ENCODE measurements around the gene NEB.
"Not testable (repeated sequence)": the region's sequence is repeated elsewhere in the genome, so short reads cannot be mapped to it uniquely, and the experiment has no call there.

The NEB gene

GRCh38 chr2:151651274-151651673 lies 83.0 kb downstream of the NEB start:
- no peak for DNase-seq (ENCODE audit: low read depth)

- no peak for DNase-seq (ENCODE audit: low read depth)
These were observed 83.8 kb downstream of the NEB start for GRCh38 chr2:151650456-151650855.

GRCh38 chr2:151649966-151650365 lies 84.3 kb downstream of the NEB start:
- no peak for DNase-seq (ENCODE audit: low read depth)

- no peak for DNase-seq (ENCODE audit: low read depth)
These were observed 84.9 kb downstream of the NEB start for GRCh38 chr2:151649400-151649799.

DNA sequence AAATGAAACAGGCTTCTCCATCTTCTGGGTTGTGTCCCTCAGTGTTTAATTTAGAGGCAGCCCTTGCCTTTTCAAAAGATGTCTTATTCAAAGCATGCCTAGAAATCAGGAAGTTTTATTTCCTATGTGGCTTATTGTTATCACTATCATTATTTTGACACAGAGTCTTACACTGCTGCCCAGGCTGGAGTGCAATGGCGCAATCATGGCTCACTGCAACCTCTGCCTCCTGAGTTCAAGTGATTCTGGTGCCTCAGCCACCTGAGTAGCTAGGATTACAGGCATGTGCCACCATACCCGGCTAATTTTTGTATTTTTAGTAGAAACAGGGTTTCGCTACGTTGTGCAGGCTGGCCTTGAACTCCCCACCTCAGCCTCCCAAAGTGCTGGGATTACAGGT lies 87.8 kb downstream of the NEB start:
- not testable (repeated sequence) for DNase-seq (ENCODE audit: low read depth)

- DNase-seq (ENCODE audit: low read depth), result no peak
These were observed 89.7 kb downstream of the NEB start for GRCh38 chr2:151644580-151644979.

DNA sequence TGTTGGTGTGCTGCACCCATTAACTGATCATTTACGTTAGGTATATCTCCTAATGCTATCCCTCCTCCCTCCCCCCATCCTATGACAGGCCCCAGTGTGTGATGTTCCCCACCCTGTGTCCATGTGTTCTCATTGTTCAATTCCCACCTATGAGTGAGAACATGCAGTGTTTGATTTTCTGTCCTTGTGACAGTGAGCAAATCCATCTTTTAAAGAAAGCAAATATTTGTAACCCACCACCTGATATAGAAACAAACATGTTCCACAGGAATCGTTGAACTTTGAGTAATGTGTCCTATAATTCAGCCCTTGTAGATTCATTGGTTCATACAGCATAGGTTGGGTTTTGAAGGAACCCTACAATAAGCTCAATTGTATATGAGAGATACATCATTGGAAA lies 92.4 kb downstream of the NEB start:
- not testable (repeated sequence) for DNase-seq (ENCODE audit: low read depth)

GRCh38 chr2:151640087-151640486 lies 94.2 kb downstream of the NEB start:
- no peak for DNase-seq (ENCODE audit: low read depth)

GRCh38 chr2:151638990-151639389 lies 95.3 kb downstream of the NEB start:
- no peak for DNase-seq (ENCODE audit: low read depth)

DNA sequence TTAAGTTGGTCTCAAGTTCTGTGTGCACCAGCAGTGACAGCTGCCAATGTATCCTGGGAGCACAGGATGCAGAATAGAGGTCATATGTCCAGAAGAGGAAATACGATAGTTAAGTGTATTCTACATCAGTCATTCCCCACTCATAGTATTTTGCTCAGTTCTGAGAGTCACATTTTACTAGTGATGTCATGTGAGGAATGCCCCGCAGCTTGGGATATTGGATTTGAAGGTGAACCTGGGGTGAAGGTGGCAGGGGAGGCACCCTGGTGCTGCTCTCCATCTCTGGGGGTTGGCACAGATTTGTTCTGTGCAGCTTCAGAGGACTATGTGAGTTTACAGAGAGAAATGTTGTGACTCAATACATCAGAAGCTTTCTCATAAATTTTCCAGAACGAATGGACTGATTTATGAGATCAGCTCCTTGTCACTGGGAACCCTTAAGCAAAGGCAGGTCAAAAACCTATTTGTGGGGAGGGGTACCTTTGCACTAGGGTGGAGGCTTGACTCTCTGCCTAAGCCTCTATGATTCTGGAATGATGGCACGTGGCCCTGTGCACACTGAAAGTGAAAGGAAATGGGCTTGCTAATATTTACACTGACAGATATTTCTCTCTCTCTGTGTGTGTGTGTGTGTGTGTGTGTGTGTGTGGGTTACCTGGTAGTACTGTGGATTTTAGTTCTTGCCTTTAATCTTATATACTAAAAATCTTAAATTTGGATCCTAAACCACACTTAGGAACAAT lies 95.9 kb downstream of the NEB start:
- no peak for DNase-seq (ENCODE audit: low read depth)

DNA sequence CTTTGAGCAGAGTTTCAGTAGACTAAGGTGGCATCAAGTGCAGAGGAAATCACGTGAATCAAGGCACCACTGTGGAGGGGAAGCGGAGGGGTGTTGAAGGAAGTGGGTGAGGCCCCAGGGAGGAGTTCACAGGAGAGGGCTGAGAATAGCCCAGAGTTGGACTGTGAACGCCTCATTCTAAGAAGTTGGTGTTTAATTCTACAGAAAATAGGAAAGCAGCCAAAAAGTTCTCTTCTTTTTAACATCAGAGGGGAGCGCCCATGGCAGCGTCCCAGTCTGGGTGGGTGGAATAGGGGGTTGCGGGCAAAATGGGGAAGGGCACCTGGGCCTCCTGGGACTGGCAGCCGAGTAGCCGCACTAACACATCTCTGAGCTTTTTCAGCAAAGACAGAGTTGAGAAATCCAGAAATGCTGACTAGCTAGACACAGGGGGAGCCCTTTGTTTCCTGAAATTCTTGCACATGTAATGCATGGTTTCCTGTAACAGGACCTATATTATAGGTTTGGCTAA lies 97.0 kb downstream of the NEB start:
- peak; percentile 20 for DNase-seq (ENCODE audit: low read depth)

DNA sequence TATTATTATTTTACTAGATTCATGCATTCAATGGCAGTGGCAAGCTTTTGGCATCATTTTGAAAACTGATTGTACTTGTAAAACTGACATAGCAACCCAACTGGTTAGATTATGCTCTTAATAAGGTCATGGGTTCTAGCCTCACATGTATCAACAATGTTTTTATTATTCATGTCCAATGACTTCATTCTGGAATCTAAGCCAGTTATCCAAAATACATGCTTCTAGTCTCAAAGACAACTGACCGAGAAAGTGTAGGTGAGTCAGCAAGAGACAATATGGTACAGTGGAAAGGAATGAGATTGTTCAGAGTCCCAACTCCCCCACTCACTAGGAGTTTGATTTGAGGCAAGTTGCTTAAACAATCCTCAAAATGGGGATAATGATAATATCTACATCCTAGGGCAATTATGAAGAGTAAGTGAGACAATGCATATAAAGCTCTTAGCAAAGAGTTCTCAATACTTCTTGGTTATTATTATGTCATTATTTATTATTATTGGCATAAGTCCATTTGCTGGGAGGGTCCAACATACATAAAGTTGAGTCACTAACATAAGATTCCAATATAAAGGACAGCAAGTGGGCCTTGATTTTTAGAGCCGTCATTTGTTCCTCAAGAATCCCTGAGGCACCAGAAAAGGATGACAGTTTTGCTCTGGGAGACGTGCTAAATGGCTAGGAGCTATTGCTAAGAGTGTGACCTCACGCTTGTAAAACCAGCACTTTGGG lies 99.4 kb downstream of the NEB start:
- no peak for DNase-seq (ENCODE audit: low read depth)

DNA sequence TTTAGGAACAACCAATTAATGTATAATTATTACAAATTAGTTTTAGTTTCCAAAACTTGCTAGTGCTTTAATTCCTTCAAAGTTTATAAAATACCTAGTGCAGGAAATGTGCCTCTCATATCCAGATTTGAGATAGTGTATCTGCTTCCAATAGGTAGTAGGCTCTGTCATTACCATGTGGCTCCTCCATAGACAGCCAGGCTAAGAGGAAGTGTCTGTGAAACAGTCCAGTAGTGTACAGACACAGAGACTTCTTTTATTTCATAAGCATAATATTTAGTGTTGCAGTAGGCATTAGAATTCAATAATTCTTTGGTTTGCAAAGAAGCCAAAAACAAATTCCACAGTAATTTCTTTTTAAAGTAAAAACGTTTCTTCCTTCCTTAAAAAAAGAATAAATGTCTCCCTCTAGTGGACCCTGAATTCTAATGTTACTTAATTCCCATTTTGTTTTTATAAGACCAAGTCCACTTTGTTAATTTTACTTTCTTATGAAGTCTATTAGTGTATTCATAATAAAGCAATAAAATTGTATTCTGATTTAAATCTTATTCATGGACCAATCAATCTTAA lies 101.2 kb downstream of the NEB start:
- no peak for DNase-seq (ENCODE audit: low read depth)

- no peak for DNase-seq (ENCODE audit: low read depth)
These were observed 103.9 kb downstream of the NEB start for GRCh38 chr2:151630372-151630771.

- no peak for DNase-seq (ENCODE audit: low read depth)
These were observed 106.9 kb downstream of the NEB start for GRCh38 chr2:151627353-151627752.

DNA sequence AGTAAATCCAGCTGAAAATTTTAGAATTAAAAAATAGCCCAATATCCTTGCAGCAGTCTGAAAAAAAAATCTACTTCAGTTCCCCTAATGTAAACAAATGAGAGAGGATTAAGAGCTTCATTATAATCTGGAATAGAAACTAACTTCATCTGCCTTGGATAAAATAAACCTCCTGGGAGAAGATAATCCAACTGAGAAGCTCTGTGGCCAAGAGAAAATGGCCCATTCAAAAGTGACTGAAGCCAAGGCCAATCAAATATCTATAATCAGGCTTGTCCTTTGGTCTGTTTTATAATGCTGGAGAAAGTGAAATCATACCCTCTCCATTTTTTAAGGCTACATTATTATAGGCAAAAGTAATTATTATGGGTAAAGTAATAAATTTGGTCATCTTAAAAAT lies 110.0 kb downstream of the NEB start:
- DNase-seq (ENCODE audit: low read depth), result no peak

- DNase-seq (ENCODE audit: low read depth), result no peak
These were observed 110.6 kb downstream of the NEB start for GRCh38 chr2:151623631-151624030.

GRCh38 chr2:151620761-151621160 lies 113.5 kb downstream of the NEB start:
- no peak for DNase-seq (ENCODE audit: low read depth)

GRCh38 chr2:151619337-151619989 lies 114.8 kb downstream of the NEB start:
- DNase-seq (ENCODE audit: low read depth), result no peak

GRCh38 chr2:151616760-151617339 lies 117.4 kb downstream of the NEB start:
- no peak for DNase-seq (ENCODE audit: low read depth)

GRCh38 chr2:151614606-151615306 lies 119.5 kb downstream of the NEB start:
- DNase-seq (ENCODE audit: low read depth), result no peak

GRCh38 chr2:151614159-151614558 lies 120.1 kb downstream of the NEB start:
- DNase-seq (ENCODE audit: low read depth), result no peak
